Psoas muscle (tissue), 8 donors: ENCODE results near the gene LRIT1. TPM values are rescaled to one million over a fixed set of nuclear protein-coding genes. Genes with fewer than 3 reads are reported as not detected.

Experiments
- ATAC-seq, 4 donors: fragments of 200-7000 bp; cut with Tn5 transposase; one replicate each; pipeline ENCODE4 v1.9.1; 2020; ENCODE audit warnings: moderate library complexity in 3 of 4, mild to moderate bottlenecking in 2 of 4
- DNase-seq, 2 donors: peaks; one replicate each; pipeline ENCODE4 v3.0.0-alpha.2; 2020
- H3K27ac ChIP-seq: fragments of 200-600 bp; one replicate; pipeline ENCODE4 v1.8.0; 2022
- H3K27me3 ChIP-seq, 3 donors: fragments of 200-600 bp in 1 of 3; one replicate each; pipeline versions ENCODE4 v1.6.1 to v1.8.0; 2013 to 2022; ENCODE audit warnings: low read length in 2 of 3, mild to moderate bottlenecking in 2 of 3, moderate library complexity in 1 of 3; ENCODE audit not compliant: insufficient read depth in 3 of 3
- H3K36me3 ChIP-seq, 2 donors: fragments of 200-600 bp in 1 of 2; one replicate each; pipeline versions ENCODE4 v1.6.1 to v1.8.0; 2013 to 2022; ENCODE audit warnings: low read depth in 1 of 2, mild to moderate bottlenecking in 1 of 2, moderate library complexity in 1 of 2; ENCODE audit not compliant: insufficient read depth in 1 of 2
- H3K4me1 ChIP-seq: fragments of 200-600 bp; one replicate; pipeline ENCODE4 v1.8.0; 2022
- H3K4me3 ChIP-seq: fragments of 200-600 bp; one replicate; pipeline ENCODE4 v1.8.0; 2022; ENCODE audit warnings: mild to moderate bottlenecking
- H3K9me3 ChIP-seq: fragments of 200-600 bp; one replicate; pipeline ENCODE4 v1.8.0; 2022
- WGBS, 3 donors: extraction: QIAGEN DNeasy Blood & Tissue Kit; methylation state at CpG; one replicate each; pipeline versions ENCODE4 v1.1.6 to v1.1.7; 2013; 5-methylcytosine and 5-hydroxymethylcytosine counted together
- intact Hi-C, 2 donors: fragments of 100-400 bp; cut with DNase I; formaldehyde crosslinking; loops; one replicate each; pipeline versions ENCODE4 v1.11.0 to v1.14.2; 2022
- polyA plus RNA-seq, 3 donors: library from polyadenylated mRNA; stranded (reverse); fragments of 200-250 nt; gene quantifications; one replicate each; pipeline ENCODE4 v1.2.3, GENCODE V29; 2013
- total RNA-seq, 4 donors: library from RNA; stranded (reverse); fragmentation: NEBNext Ultra II Directional in 2 of 4; extraction: Animal tissue kit (Norgen Biotek cat#: 25700) in 2 of 4; gene quantifications; one replicate each; pipeline versions ENCODE4 v1.2.1 to v1.2.4, GENCODE V29; 2021 to 2023
- TF ChIP-seq, protein P1 (sequence below): fragments of 200-600 bp; IDR thresholded peaks from one replicate; pipeline ENCODE4 v1.8.0; 2022; ENCODE audit warnings: antibody characterized with exemption
- donor health status: healthy with polysubstance abuse.
- donor health status: DM: no; HTN: no; CAD: no; lungs with moderate emphysema.
- donor health status: Bipolar disorder and iron deficiency.
- donor health status: healthy.
- donor health status: DM: yes; HTN: yes; CAD: no.
- donor health status: DM: no; HTN: no; CAD: no.
- donor health status: DM: no; HTN: no; CAD: no.
- donor health status: DM: yes; HTN: yes; CAD: no.

The LRIT1 gene
- total and polyA plus RNA-seq, 7 donors: not detected

DNA sequence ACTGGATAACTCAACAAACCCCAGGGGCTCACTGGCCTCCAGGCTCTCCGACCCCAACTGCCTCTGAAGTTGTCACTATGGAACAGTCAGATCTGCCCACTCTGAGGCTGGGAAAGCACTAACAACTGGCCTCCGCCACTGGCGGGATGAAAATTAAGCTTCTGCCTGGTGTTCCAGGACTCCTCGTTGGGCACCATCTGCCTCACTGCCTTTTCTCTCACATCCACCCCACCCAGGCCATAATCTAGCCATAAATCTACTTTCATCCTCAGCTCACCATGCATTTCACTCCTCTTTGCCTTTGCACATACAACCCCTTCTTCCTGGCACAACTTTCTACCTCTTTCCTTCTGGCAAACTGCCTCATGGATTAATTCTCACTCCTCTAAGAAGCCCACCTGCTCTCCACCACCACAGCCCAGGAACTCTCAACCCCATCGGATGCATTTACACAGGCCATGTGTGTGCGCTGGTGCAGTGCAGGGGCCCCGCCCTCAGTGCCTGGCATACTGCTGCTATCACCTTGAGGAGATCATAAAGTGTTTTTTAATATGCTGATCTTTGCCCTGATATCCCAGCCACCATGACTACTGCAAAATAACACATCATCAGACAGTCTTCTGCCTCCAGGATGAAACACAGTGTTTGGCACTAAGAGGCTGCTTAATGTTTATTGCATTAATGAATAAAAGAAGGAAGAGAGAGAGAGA is 43.0 kb downstream of the LRIT1 start:
- intact Hi-C loops: no loop called here
- Histone ChIP-seq H3K27me3 (peaks cover 0 to 39% (median 18%) of the 10 kb centered on the region in 3 donors), H3K36me3 (no peaks in the 10 kb centered on the region), H3K4me1 (no peaks in the 10 kb centered on the region), H3K27ac (no peak overlapping the region), H3K9me3 (no peaks in the 10 kb centered on the region), H3K4me3 (no peak overlapping the region)
- TF ChIP-seq, protein P1, sequence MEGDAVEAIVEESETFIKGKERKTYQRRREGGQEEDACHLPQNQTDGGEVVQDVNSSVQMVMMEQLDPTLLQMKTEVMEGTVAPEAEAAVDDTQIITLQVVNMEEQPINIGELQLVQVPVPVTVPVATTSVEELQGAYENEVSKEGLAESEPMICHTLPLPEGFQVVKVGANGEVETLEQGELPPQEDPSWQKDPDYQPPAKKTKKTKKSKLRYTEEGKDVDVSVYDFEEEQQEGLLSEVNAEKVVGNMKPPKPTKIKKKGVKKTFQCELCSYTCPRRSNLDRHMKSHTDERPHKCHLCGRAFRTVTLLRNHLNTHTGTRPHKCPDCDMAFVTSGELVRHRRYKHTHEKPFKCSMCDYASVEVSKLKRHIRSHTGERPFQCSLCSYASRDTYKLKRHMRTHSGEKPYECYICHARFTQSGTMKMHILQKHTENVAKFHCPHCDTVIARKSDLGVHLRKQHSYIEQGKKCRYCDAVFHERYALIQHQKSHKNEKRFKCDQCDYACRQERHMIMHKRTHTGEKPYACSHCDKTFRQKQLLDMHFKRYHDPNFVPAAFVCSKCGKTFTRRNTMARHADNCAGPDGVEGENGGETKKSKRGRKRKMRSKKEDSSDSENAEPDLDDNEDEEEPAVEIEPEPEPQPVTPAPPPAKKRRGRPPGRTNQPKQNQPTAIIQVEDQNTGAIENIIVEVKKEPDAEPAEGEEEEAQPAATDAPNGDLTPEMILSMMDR: no peak
- no peak for DNase-seq
- no peak for ATAC-seq
- WGBS, 3 donors: 81 to 82% (median 82%) methylated on average over 7 of the region's 7 CpGs

DNA sequence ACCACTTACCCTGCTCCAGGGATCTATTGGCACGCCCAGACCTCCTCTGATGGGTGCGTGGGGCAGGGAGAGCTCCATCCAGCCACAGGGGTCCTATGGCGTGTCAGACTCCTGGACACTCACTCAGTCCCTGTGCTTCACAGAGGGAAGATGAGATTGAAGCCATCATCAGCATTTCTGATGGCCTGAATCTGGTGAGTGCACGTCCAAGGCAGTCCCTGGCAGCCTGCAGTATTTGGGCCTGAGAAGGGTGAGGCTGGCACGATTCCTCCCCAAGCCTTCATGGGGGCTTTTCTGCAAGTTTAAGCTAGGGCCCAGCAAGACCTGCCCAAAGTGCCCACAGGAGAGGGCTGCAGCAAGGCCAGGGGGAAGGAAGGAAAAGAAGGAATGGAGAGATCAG is 43.7 kb downstream of the LRIT1 start:
- no peak for ATAC-seq
- no peaks in the 10 kb centered on the region for H3K4me1 ChIP-seq
- intact Hi-C loops: no loop called here
- peaks cover 0 to 46% (median 18%) of the 10 kb centered on the region in 3 donors for H3K27me3 ChIP-seq
- 77 to 87% (median 83%) methylated on average over 5 of the region's 5 CpGs for WGBS, 3 donors
- TF ChIP-seq, protein P1: no peak
- H3K27ac ChIP-seq: no peak overlapping the region
- H3K4me3 ChIP-seq: no peak overlapping the region
- DNase-seq: no peak
- no peaks in the 10 kb centered on the region for H3K9me3 ChIP-seq
- H3K36me3 ChIP-seq: no peaks in the 10 kb centered on the region

GRCh38 chr10:84196941-84197340 is 44.4 kb downstream of the LRIT1 start:
- no peak for ATAC-seq
- no peak for DNase-seq

DNA sequence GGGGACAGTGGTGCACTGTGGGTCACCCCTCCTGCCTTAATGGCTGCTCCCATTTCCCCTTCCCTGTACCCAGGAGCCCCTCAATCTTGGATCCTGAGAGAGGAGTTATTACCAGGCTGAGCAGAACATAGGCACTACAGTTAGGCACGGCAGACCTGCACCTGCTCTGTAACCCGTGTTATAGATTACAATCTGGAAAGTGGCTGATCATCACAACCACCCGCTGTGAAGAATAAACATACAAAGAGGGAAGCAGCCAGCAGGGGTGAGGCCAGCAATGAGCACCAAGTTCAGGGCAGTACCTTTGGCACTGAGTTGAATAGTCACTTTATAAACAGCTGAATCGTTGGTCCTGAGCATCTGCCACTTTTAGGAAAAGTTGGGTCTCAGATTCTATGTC is 45.3 kb downstream of the LRIT1 start:
- intact Hi-C loops: no loop called here
- H3K27ac ChIP-seq: no peak overlapping the region
- DNase-seq: no peak
- ATAC-seq: no peak
- H3K4me3 ChIP-seq: no peak overlapping the region
- H3K9me3 ChIP-seq: no peaks in the 10 kb centered on the region
- H3K36me3 ChIP-seq: no peaks in the 10 kb centered on the region
- H3K4me1 ChIP-seq: no peaks in the 10 kb centered on the region
- 16 to 28% (median 18%) methylated on average over 4 of the region's 4 CpGs for WGBS, 3 donors
- H3K27me3 ChIP-seq: peaks cover 0 to 56% (median 18%) of the 10 kb centered on the region in 3 donors
- TF ChIP-seq, protein P1: no peak

More at GRCh38 chr10:84196941-84197340, 44.4 kb downstream of the LRIT1 start:
- intact Hi-C loops: no loop called here
- Histone ChIP-seq H3K27ac (no peak overlapping the region), H3K4me3 (no peak overlapping the region), H3K27me3 (peaks cover 0 to 48% (median 18%) of the 10 kb centered on the region in 3 donors), H3K4me1 (no peaks in the 10 kb centered on the region), H3K9me3 (no peaks in the 10 kb centered on the region), H3K36me3 (no peaks in the 10 kb centered on the region)
- TF ChIP-seq, protein P1: no peak
- WGBS, 3 donors: 28 to 50% (median 31%) methylated on average over 5 of the region's 5 CpGs
